GM12864 (cell line): ENCODE measurements around the gene DENND2C.

Experiments
- DNase-seq: peaks from one replicate; pipeline ENCODE4 v3.0.0-alpha.2; 2011; ENCODE audit warnings: low read depth
- H3K4me3 ChIP-seq: 2 replicates; pipeline ENCODE4 v1.5.1; 2011; ENCODE audit warnings: mild to moderate bottlenecking, low read depth, low read length, control low read depth
- TF ChIP-seq, protein P1 (sequence below): IDR thresholded peaks from 2 replicates; pipeline ENCODE4 v1.5.1; 2011; ENCODE audit warnings: low read depth, mild to moderate bottlenecking, moderate library complexity, low read length, control low read depth, inconsistent platforms; ENCODE audit errors: missing control alignments

The DENND2C gene

GRCh38 chr1:114688526-114688925 lies 18.7 kb upstream of the DENND2C start:
- no peak for DNase-seq
- TF ChIP-seq, protein P1, sequence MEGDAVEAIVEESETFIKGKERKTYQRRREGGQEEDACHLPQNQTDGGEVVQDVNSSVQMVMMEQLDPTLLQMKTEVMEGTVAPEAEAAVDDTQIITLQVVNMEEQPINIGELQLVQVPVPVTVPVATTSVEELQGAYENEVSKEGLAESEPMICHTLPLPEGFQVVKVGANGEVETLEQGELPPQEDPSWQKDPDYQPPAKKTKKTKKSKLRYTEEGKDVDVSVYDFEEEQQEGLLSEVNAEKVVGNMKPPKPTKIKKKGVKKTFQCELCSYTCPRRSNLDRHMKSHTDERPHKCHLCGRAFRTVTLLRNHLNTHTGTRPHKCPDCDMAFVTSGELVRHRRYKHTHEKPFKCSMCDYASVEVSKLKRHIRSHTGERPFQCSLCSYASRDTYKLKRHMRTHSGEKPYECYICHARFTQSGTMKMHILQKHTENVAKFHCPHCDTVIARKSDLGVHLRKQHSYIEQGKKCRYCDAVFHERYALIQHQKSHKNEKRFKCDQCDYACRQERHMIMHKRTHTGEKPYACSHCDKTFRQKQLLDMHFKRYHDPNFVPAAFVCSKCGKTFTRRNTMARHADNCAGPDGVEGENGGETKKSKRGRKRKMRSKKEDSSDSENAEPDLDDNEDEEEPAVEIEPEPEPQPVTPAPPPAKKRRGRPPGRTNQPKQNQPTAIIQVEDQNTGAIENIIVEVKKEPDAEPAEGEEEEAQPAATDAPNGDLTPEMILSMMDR, result no peak
- no peak overlapping the region for H3K4me3 ChIP-seq

- TF ChIP-seq, protein P1, result no peak
- no peak overlapping the region for H3K4me3 ChIP-seq
Measured at GRCh38 chr1:114685851-114686250, 16.0 kb upstream of the DENND2C start.

GRCh38 chr1:114677691-114678090 lies 7.8 kb upstream of the DENND2C start:
- TF ChIP-seq, protein P1, result no peak
- H3K4me3 ChIP-seq, result no peak overlapping the region
- DNase-seq, result no peak

More at GRCh38 chr1:114685851-114686250, 16.0 kb upstream of the DENND2C start:
- DNase-seq, result no peak

- TF ChIP-seq, protein P1, result no peak
Measured at GRCh38 chr1:114676115-114676514, 6.3 kb upstream of the DENND2C start.

GRCh38 chr1:114671939-114672275 lies 2.1 kb upstream of the DENND2C start:
- H3K4me3 ChIP-seq, result no peak overlapping the region
- TF ChIP-seq, protein P1, result no peak
- DNase-seq, result no peak

More at GRCh38 chr1:114676115-114676514, 6.3 kb upstream of the DENND2C start:
- no peak for DNase-seq
- no peak overlapping the region for H3K4me3 ChIP-seq

DNA sequence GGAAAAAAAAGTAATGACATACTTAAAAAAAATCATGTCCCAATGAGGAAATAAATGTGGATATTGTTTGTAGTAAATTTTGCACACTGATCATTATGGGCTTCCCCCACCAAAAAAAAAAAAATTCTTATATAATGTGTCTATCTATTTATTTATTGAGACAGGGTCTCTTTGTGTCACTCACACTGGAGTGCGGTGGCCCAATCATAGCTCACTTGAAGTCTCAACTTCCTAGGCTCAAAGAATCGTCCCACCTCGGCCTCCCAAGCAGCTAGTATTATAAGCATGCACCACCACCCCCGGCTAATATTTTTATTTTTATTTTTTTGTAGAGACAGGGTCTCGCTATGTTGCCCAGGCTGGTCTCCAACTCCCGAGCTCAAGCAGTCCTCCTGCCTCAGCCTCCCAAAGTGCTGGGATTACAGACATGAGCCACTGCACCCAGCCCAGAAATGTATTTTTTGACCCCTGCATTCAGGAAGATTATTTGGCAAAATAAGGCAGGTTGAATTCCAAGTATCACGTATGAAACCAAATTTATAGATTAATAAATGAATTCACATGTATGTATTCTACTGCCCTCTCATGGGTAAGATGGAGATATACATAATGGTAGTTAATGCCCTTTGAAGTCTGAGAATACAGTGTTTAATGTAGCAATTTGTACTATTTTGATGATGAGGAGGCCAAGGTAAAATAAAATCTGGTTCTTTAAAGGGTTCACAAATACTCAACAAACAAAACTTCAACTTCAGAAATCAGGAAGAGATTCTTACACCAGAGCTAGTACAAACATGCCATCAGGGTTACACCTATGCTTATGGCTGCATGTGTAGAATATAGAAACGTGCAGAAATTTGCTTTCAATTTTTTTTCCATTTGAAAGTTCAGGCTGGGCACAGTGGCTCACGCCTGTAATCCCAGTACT lies 1.4 kb upstream of the DENND2C start:
- no peak for DNase-seq
- TF ChIP-seq, protein P1, result peak; percentile 3
- no peak overlapping the region for H3K4me3 ChIP-seq
